Right ventricle myocardium superior (tissue), 1 donor: ENCODE measurements around the gene ATP13A3. TPM values are rescaled to one million over a fixed set of nuclear protein-coding genes. Genes with fewer than 3 reads are reported as not detected.

Experiments
- ATAC-seq: fragments of 200-7000 bp; cut with Tn5 transposase; one replicate; pipeline ENCODE4 v1.9.1; 2020; ENCODE audit warnings: mild to moderate bottlenecking; ENCODE audit not compliant: poor library complexity
- DNase-seq: peaks from one replicate; pipeline ENCODE4 v3.0.0-alpha.2; 2020
- intact Hi-C: fragments of 100-400 bp; cut with DNase I; formaldehyde crosslinking; loops from one replicate; pipeline ENCODE4 v1.11.2; 2022
- total RNA-seq: library from RNA; stranded (reverse); fragmentation: NEBNext Ultra II Directional; extraction: Animal tissue kit (Norgen Biotek cat#: 25700); gene quantifications from one replicate; pipeline ENCODE4 v1.2.1, GENCODE V29; 2021
- donor health status: DM: no; HTN: yes; CAD: no; lungs with severe emphysema.

Gene ATP13A3
- total RNA-seq, 1 donor from 2014 or later: 60.4 TPM

- intact Hi-C loops: loop anchor here (10.0 kb wide), 1 partner anchor 621 kb away; no protein-coding TSS in a partner anchor
Observed at GRCh38 chr3:194405766-194406165, 81.0 kb downstream of the ATP13A3 start.

GRCh38 chr3:194404365-194405140 is 82.2 kb downstream of the ATP13A3 start:
- intact Hi-C loops: loop anchor here (5.0 to 10.0 kb wide), 2 partner anchors 72 to 620 kb away; no protein-coding TSS in a partner anchor
- DNase-seq: no peak

More at GRCh38 chr3:194405766-194406165, 81.0 kb downstream of the ATP13A3 start:
- ATAC-seq (no peak), DNase-seq (no peak)

GRCh38 chr3:194401868-194402329 is 84.9 kb downstream of the ATP13A3 start:
- intact Hi-C loops: loop anchor here (5.0 to 10.0 kb wide), 2 partner anchors 70 to 617 kb away; no protein-coding TSS in a partner anchor
- no peak for ATAC-seq
- DNase-seq: no peak

More at GRCh38 chr3:194404365-194405140, 82.2 kb downstream of the ATP13A3 start:
- no peak for ATAC-seq

- ATAC-seq (no peak), DNase-seq (no peak)
- intact Hi-C loops: loop anchor here (5.0 to 10.0 kb wide), 2 partner anchors 69 to 617 kb away; no protein-coding TSS in a partner anchor
Observed at GRCh38 chr3:194401346-194401745, 85.5 kb downstream of the ATP13A3 start.

- DNase-seq (no peak), ATAC-seq (no peak)
- intact Hi-C loops: loop anchor here (2.0 to 10.0 kb wide), 3 partner anchors 59 to 615 kb away; no protein-coding TSS in a partner anchor
Observed at GRCh38 chr3:194399874-194400411, 86.9 kb downstream of the ATP13A3 start.

- ATAC-seq: no peak
- intact Hi-C loops: loop anchor here (2.0 kb wide), 1 partner anchor 58 kb away; no protein-coding TSS in a partner anchor
- DNase-seq: no peak
Observed at GRCh38 chr3:194399166-194399565, 87.6 kb downstream of the ATP13A3 start, which contains the start of gene GP5. Gene GP5, minus strand, starts transcription at chr3:194399266. Its CDS starts 984 bp downstream, at chr3:194398282.

GRCh38 chr3:194397757-194398312 is 89.0 kb downstream of the ATP13A3 start:
- DNase-seq (no peak), ATAC-seq (peak; percentile 46)
- intact Hi-C loops: loop anchor here (2.0 kb wide), 1 partner anchor 57 kb away; no protein-coding TSS in a partner anchor

- ATAC-seq: peak; percentile 34
- no peak for DNase-seq
- intact Hi-C loops: no loop called here
Observed at GRCh38 chr3:194396859-194397756, 89.7 kb downstream of the ATP13A3 start.

- DNase-seq (no peak), ATAC-seq (no peak)
- intact Hi-C loops: no loop called here
Observed at GRCh38 chr3:194396539-194396858, 90.3 kb downstream of the ATP13A3 start.

GRCh38 chr3:194395778-194396538 is 90.8 kb downstream of the ATP13A3 start:
- DNase-seq: peak; percentile 59
- peak; percentile 67 for ATAC-seq
- intact Hi-C loops: no loop called here

GRCh38 chr3:194395212-194395611 is 91.6 kb downstream of the ATP13A3 start:
- DNase-seq: no peak
- intact Hi-C loops: no loop called here
- ATAC-seq: no peak

- DNase-seq: no peak
- intact Hi-C loops: no loop called here
- no peak for ATAC-seq
Observed at GRCh38 chr3:194392576-194392975, 94.2 kb downstream of the ATP13A3 start.

- intact Hi-C loops: no loop called here
- ATAC-seq (no peak), DNase-seq (no peak)
Observed at GRCh38 chr3:194390835-194391234, 96.0 kb downstream of the ATP13A3 start.

GRCh38 chr3:194389269-194389668 is 97.5 kb downstream of the ATP13A3 start:
- ATAC-seq (no peak), DNase-seq (no peak)
- intact Hi-C loops: no loop called here

- ATAC-seq (no peak), DNase-seq (no peak)
- intact Hi-C loops: no loop called here
Observed at GRCh38 chr3:194387926-194388418, 98.8 kb downstream of the ATP13A3 start.

GRCh38 chr3:194387276-194387675 is 99.5 kb downstream of the ATP13A3 start:
- no peak for ATAC-seq
- DNase-seq: no peak

GRCh38 chr3:194386648-194387047 is 100.2 kb downstream of the ATP13A3 start:
- DNase-seq (no peak), ATAC-seq (no peak)
- intact Hi-C loops: no loop called here

More at GRCh38 chr3:194387276-194387675, 99.5 kb downstream of the ATP13A3 start:
- intact Hi-C loops: no loop called here
